Erythroblast (primary cell): ENCODE data around the gene SCG2.

ENCODE experiments used
- GATA1 ChIP-seq: IDR thresholded peaks from 2 replicates; pipeline ENCODE4 v1.6.1; 2011; ENCODE audit warnings: low read depth, mild to moderate bottlenecking, control low read depth, low read length, moderate library complexity
- POLR2A ChIP-seq: IDR thresholded peaks from 2 replicates; pipeline ENCODE4 v1.6.1; 2011; ENCODE audit warnings: mild to moderate bottlenecking, low read length

- TF ChIP-seq POLR2A: no peak
- TF ChIP-seq GATA1: no peak
These were observed 7.9 kb downstream of the SCG2 start for GRCh38 chr2:223594259-223594658.
